SK-N-SH treated with all-trans-retinoic acid at 6 μM for 48 hours (cell line): ENCODE measurements around the gene KLC1.

Experiments
- ATAC-seq: fragments of 200-7000 bp; cut with Tn5 transposase; 3 replicates; pipeline ENCODE4 v1.9.1; 2020; ENCODE audit warnings: mild to moderate bottlenecking, moderate library complexity
- ARNTL ChIP-seq: fragments of 450-650 bp; formaldehyde crosslinking; IDR thresholded peaks from 2 replicates; pipeline ENCODE4 v1.5.0; 2020; ENCODE audit warnings: low read depth, mild to moderate bottlenecking, moderate library complexity, borderline replicate concordance
- BACH2 ChIP-seq: fragments of 250-450 bp; sonication (Bioruptor Pico); IDR thresholded peaks from 2 replicates; pipeline ENCODE4 v1.9.0; 2021; ENCODE audit warnings: mild to moderate bottlenecking, borderline replicate concordance
- CREB5 ChIP-seq: fragments of 250-450 bp; sonication (Bioruptor Pico); IDR thresholded peaks from 2 replicates; pipeline ENCODE4 v1.5.1; 2020; ENCODE audit warnings: low read depth, mild to moderate bottlenecking, moderate library complexity
- CSDC2 ChIP-seq: fragments of 250-450 bp; sonication (Bioruptor Pico); IDR thresholded peaks from 2 replicates; pipeline ENCODE4 v1.5.0; 2020; ENCODE audit warnings: mild to moderate bottlenecking, moderate library complexity
- ESRRG ChIP-seq: fragments of 250-450 bp; sonication (Bioruptor Pico); IDR thresholded peaks from 2 replicates; pipeline ENCODE4 v1.6.1; 2021; ENCODE audit warnings: mild to moderate bottlenecking
- GLIS3 ChIP-seq: fragments of 250-450 bp; sonication (Bioruptor Pico); IDR thresholded peaks from 2 replicates; pipeline ENCODE4 v1.5.0; 2020; ENCODE audit warnings: mild to moderate bottlenecking, moderate library complexity
- ISL1 ChIP-seq: fragments of 250-450 bp; sonication (Bioruptor Pico); IDR thresholded peaks from 2 replicates; pipeline ENCODE4 v2.1.2; 2022; ENCODE audit warnings: mild to moderate bottlenecking, moderate library complexity
- OSR1 ChIP-seq: fragments of 250-450 bp; sonication (Bioruptor Pico); IDR thresholded peaks from 2 replicates; pipeline ENCODE4 v1.8.0; 2022; ENCODE audit warnings: moderate library complexity, mild to moderate bottlenecking, inconsistent platforms
- PATZ1 ChIP-seq: fragments of 250-450 bp; sonication (Bioruptor Pico); IDR thresholded peaks from 2 replicates; pipeline ENCODE4 v1.8.0; 2020; ENCODE audit warnings: mild to moderate bottlenecking, moderate library complexity, borderline replicate concordance
- PPARA ChIP-seq: fragments of 250-450 bp; sonication (Bioruptor Pico); IDR thresholded peaks from 2 replicates; pipeline ENCODE4 v1.5.0; 2020; ENCODE audit warnings: mild to moderate bottlenecking, borderline replicate concordance
- RARB ChIP-seq: fragments of 250-450 bp; sonication (Bioruptor Pico); IDR thresholded peaks from 2 replicates; pipeline ENCODE4 v1.8.0; 2021; ENCODE audit warnings: mild to moderate bottlenecking, moderate library complexity
- SNAI2 ChIP-seq: fragments of 250-450 bp; sonication (Bioruptor Pico); IDR thresholded peaks from 2 replicates; pipeline ENCODE4 v1.5.0; 2020; ENCODE audit warnings: mild to moderate bottlenecking, moderate library complexity
- TCF4 ChIP-seq: fragments of 250-450 bp; sonication (Bioruptor Pico); IDR thresholded peaks from 2 replicates; pipeline ENCODE4 v1.8.0; 2021; ENCODE audit warnings: mild to moderate bottlenecking, moderate library complexity, borderline replicate concordance
- TOX ChIP-seq: fragments of 250-450 bp; sonication (Bioruptor Pico); IDR thresholded peaks from 2 replicates; pipeline ENCODE4 v1.8.0; 2021; ENCODE audit warnings: mild to moderate bottlenecking, moderate library complexity, borderline replicate concordance
- ZC3H10 ChIP-seq: fragments of 250-450 bp; sonication (Bioruptor Pico); IDR thresholded peaks from 2 replicates; pipeline ENCODE4 v1.5.1; 2021; ENCODE audit warnings: mild to moderate bottlenecking, moderate library complexity
- ZFP3 ChIP-seq: fragments of 250-450 bp; sonication (Bioruptor Pico); IDR thresholded peaks from 2 replicates; pipeline ENCODE4 v1.5.0; 2020; ENCODE audit warnings: mild to moderate bottlenecking, moderate library complexity
- ZFP30 ChIP-seq: fragments of 450-650 bp; formaldehyde crosslinking; IDR thresholded peaks from 2 replicates; pipeline ENCODE4 v1.5.0; 2022; ENCODE audit warnings: mild to moderate bottlenecking, moderate library complexity
- ZNF70 ChIP-seq: fragments of 450-650 bp; formaldehyde crosslinking; IDR thresholded peaks from 2 replicates; pipeline ENCODE4 v1.5.0; 2020; ENCODE audit warnings: mild to moderate bottlenecking, moderate library complexity
- ZNF8 ChIP-seq: fragments of 450-650 bp; formaldehyde crosslinking; IDR thresholded peaks from 2 replicates; pipeline ENCODE4 v1.5.0; 2020; ENCODE audit warnings: mild to moderate bottlenecking, moderate library complexity
- TF ChIP-seq, protein P1 (sequence below): fragments of 250-450 bp; sonication (Bioruptor Pico); IDR thresholded peaks from 2 replicates; pipeline ENCODE4 v1.5.1; 2021; ENCODE audit warnings: mild to moderate bottlenecking, moderate library complexity
- TF ChIP-seq, protein P2 (sequence below): fragments of 250-450 bp; sonication (Bioruptor Pico); IDR thresholded peaks from 2 replicates; pipeline ENCODE4 v1.8.0; 2021; ENCODE audit warnings: low read depth, mild to moderate bottlenecking, moderate library complexity, borderline replicate concordance
- TF ChIP-seq, protein P3 (sequence below): fragments of 250-450 bp; sonication (Bioruptor Pico); IDR thresholded peaks from 2 replicates; pipeline ENCODE4 v1.5.0; 2020; ENCODE audit warnings: mild to moderate bottlenecking, moderate library complexity

The KLC1 gene

DNA sequence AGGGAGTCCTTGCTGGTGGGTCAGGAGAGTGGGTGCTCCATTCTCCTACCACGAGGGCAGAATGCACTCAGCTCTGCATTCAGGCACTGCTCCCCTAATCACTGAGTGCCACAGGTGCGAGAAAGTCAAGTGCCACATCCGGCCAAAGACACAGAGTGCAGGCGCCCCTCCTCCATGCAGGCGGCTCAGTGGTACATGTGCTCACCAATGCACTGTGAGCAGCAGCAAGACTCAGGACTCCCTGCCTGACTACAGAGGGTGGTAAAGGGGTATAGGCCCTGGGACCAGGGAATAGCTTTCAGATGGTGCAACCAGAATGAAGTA lies 119.5 kb downstream of the KLC1 start:
- ATAC-seq: no peak
- TF ChIP-seq CREB5 (CRISPR knock-in tag) (no peak), GLIS3 (CRISPR knock-in tag) (no peak), TCF4 (CRISPR knock-in tag) (no peak), ZC3H10 (CRISPR knock-in tag) (no peak), ZNF8 (CRISPR knock-in tag) (no peak), RARB (CRISPR knock-in tag) (no peak), ARNTL (CRISPR knock-in tag) (no peak)
- TF ChIP-seq, protein P1, sequence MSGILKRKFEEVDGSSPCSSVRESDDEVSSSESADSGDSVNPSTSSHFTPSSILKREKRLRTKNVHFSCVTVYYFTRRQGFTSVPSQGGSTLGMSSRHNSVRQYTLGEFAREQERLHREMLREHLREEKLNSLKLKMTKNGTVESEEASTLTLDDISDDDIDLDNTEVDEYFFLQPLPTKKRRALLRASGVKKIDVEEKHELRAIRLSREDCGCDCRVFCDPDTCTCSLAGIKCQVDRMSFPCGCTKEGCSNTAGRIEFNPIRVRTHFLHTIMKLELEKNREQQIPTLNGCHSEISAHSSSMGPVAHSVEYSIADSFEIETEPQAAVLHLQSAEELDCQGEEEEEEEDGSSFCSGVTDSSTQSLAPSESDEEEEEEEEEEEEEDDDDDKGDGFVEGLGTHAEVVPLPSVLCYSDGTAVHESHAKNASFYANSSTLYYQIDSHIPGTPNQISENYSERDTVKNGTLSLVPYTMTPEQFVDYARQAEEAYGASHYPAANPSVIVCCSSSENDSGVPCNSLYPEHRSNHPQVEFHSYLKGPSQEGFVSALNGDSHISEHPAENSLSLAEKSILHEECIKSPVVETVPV: no peak
- TF ChIP-seq, protein P2, sequence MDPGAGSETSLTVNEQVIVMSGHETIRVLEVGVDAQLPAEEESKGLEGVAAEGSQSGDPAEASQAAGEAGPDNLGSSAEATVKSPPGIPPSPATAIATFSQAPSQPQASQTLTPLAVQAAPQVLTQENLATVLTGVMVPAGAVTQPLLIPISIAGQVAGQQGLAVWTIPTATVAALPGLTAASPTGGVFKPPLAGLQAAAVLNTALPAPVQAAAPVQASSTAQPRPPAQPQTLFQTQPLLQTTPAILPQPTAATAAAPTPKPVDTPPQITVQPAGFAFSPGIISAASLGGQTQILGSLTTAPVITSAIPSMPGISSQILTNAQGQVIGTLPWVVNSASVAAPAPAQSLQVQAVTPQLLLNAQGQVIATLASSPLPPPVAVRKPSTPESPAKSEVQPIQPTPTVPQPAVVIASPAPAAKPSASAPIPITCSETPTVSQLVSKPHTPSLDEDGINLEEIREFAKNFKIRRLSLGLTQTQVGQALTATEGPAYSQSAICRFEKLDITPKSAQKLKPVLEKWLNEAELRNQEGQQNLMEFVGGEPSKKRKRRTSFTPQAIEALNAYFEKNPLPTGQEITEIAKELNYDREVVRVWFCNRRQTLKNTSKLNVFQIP (CRISPR knock-in tag): no peak

DNA sequence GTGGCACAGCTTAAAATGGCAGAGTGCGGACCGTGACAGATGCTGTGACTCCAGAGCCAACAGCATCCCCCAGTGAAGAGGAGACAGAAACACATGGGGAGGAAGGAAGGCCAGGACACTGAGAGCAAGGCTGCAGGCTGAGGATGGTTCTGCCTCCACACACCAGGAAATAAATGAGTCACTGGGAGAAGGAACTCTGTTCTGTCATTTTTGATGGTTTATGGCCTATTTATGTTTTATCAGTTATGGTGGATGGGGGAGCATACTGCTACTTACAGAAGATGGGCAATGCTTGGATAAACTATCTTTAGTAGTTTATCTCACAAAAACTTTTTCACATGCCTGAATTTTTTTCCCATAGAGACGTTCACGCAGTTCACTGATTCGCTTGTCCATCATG lies 120.4 kb downstream of the KLC1 start:
- ATAC-seq: peak; percentile 40; the same call in 2 of the 3 replicates
- no peak for TF ChIP-seq OSR1
- TF ChIP-seq GLIS3 (CRISPR knock-in tag): no peak
- no peak for TF ChIP-seq ARNTL (CRISPR knock-in tag)
- no peak for TF ChIP-seq ISL1 (CRISPR knock-in tag)
- no peak for TF ChIP-seq ZNF70
- no peak for TF ChIP-seq ZNF8 (CRISPR knock-in tag)
- TF ChIP-seq, protein P3, sequence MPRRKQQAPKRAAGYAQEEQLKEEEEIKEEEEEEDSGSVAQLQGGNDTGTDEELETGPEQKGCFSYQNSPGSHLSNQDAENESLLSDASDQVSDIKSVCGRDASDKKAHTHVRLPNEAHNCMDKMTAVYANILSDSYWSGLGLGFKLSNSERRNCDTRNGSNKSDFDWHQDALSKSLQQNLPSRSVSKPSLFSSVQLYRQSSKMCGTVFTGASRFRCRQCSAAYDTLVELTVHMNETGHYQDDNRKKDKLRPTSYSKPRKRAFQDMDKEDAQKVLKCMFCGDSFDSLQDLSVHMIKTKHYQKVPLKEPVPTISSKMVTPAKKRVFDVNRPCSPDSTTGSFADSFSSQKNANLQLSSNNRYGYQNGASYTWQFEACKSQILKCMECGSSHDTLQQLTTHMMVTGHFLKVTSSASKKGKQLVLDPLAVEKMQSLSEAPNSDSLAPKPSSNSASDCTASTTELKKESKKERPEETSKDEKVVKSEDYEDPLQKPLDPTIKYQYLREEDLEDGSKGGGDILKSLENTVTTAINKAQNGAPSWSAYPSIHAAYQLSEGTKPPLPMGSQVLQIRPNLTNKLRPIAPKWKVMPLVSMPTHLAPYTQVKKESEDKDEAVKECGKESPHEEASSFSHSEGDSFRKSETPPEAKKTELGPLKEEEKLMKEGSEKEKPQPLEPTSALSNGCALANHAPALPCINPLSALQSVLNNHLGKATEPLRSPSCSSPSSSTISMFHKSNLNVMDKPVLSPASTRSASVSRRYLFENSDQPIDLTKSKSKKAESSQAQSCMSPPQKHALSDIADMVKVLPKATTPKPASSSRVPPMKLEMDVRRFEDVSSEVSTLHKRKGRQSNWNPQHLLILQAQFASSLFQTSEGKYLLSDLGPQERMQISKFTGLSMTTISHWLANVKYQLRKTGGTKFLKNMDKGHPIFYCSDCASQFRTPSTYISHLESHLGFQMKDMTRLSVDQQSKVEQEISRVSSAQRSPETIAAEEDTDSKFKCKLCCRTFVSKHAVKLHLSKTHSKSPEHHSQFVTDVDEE (CRISPR knock-in tag): no peak
- TF ChIP-seq BACH2 (CRISPR knock-in tag): no peak
- no peak for TF ChIP-seq ESRRG (CRISPR knock-in tag)
- no peak for TF ChIP-seq ZFP3
- no peak for TF ChIP-seq ZC3H10 (CRISPR knock-in tag)
- no peak for TF ChIP-seq ZFP30
- no peak for TF ChIP-seq SNAI2 (CRISPR knock-in tag)
- TF ChIP-seq CSDC2 (CRISPR knock-in tag): no peak
- TF ChIP-seq TCF4 (CRISPR knock-in tag): no peak
- no peak for TF ChIP-seq PPARA (CRISPR knock-in tag)
- TF ChIP-seq, protein P1: no peak
- TF ChIP-seq TOX (CRISPR knock-in tag): no peak
- TF ChIP-seq RARB (CRISPR knock-in tag): no peak

GRCh38 chr14:103749860-103750259 lies 120.8 kb downstream of the KLC1 start:
- no peak for ATAC-seq
- TF ChIP-seq SNAI2 (CRISPR knock-in tag) (no peak), PATZ1 (CRISPR knock-in tag) (no peak), GLIS3 (CRISPR knock-in tag) (no peak), ZC3H10 (CRISPR knock-in tag) (no peak), TCF4 (CRISPR knock-in tag) (no peak), ISL1 (CRISPR knock-in tag) (no peak), OSR1 (no peak)
- TF ChIP-seq, protein P1: no peak
- TF ChIP-seq, protein P3 (CRISPR knock-in tag): no peak
- TF ChIP-seq, all 23 proteins: peak for 0
